HEK293T (cell line): Measurements from ENCODE around the gene ZSWIM9.

Experiments used
- FOXA1 ChIP-seq: fragments of 450-650 bp; IDR thresholded peaks from 2 replicates; pipeline ENCODE4 v1.6.1; 2016; ENCODE audit warnings: mild to moderate bottlenecking
- SUZ12 ChIP-seq: fragments of 450-650 bp; IDR thresholded peaks from 2 replicates; pipeline ENCODE4 v1.6.1; 2016; ENCODE audit warnings: mild to moderate bottlenecking
- TARDBP ChIP-seq: fragments of 450-650 bp; IDR thresholded peaks from 2 replicates; pipeline ENCODE4 v1.6.1; 2016

GRCh38 chr19:48203794-48204628 is 33.5 kb downstream of the ZSWIM9 start:
- TF ChIP-seq TARDBP (no peak), SUZ12 (no peak), FOXA1 (no peak)
